BLaER1 treated with 17β-estradiol and CSF1 and Interleukin-3, amounts not matched to agents 10 nM and 100 nM (cell line): ENCODE data around the gene KCNAB1.

Source experiments
- H3K27ac ChIP-seq, 11 experiments: shearing (Covaris generic); formaldehyde crosslinking; 2 replicates each; pipeline ENCODE4 v1.8.1; 2022
- H3K27me3 ChIP-seq, 11 experiments: shearing (Covaris generic); formaldehyde crosslinking; 2 replicates each; pipeline ENCODE4 v1.8.1; 2022
- H3K36me3 ChIP-seq, 11 experiments: shearing (Covaris generic); formaldehyde crosslinking; 2 replicates each; pipeline ENCODE4 v1.8.1; 2022
- H3K4me1 ChIP-seq, 10 experiments: shearing (Covaris generic); formaldehyde crosslinking; 2 replicates each; pipeline ENCODE4 v1.8.1; 2022
- H3K4me2 ChIP-seq, 11 experiments: shearing (Covaris generic); formaldehyde crosslinking; 2 replicates each; pipeline ENCODE4 v1.8.1; 2022
- H3K4me3 ChIP-seq, 10 experiments: shearing (Covaris generic); formaldehyde crosslinking; 2 replicates each; pipeline ENCODE4 v1.8.1; 2022
- H3K9ac ChIP-seq, 11 experiments: shearing (Covaris generic); formaldehyde crosslinking; 2 replicates each; pipeline ENCODE4 v1.8.1; 2022
- H3K9me3 ChIP-seq, 11 experiments: shearing (Covaris generic); formaldehyde crosslinking; replicated peaks in 1 of 11; 2 replicates each; pipeline ENCODE4 v1.8.1; 2022
- H4K20me1 ChIP-seq, 11 experiments: shearing (Covaris generic); formaldehyde crosslinking; 2 replicates each; pipeline ENCODE4 v1.8.1; 2022
- Cebpa-rat ChIP-seq, 11 experiments: shearing (Covaris generic); IDR thresholded peaks; 2 replicates each; pipeline ENCODE4 v1.8.1; 2022

KCNAB1 gene

GRCh38 chr3:156535798-156536197 is 415.4 kb downstream of the KCNAB1 start:
- Histone ChIP-seq H3K9me3 (no peaks in the 10 kb centered on the region), H3K27ac (no peak overlapping the region), H3K4me1 (peaks cover 0 to 7% (median 0%) of the 10 kb centered on the region in 10 experiments; a peak in 1 of 20 replicates), H3K27me3 (no peaks in the 10 kb centered on the region), H3K4me3 (no peak overlapping the region), H3K36me3 (peaks cover 10 to 29% (median 20%) of the 10 kb centered on the region in 11 experiments; a peak in 18 of 22 replicates), H3K4me2 (peak overlapping the region in 1 of 11 experiments; percentile 13; a peak in 1 of 22 replicates), H3K9ac (no peak overlapping the region), H4K20me1 (peaks cover 0 to 6% (median 0%) of the 10 kb centered on the region in 11 experiments; a peak in 4 of 22 replicates)
- no peak for TF ChIP-seq Cebpa-rat (IDR thresholded peaks at IDR 0.05)

GRCh38 chr3:156536524-156537316 is 416.3 kb downstream of the KCNAB1 start:
- H3K4me3 ChIP-seq = no peak overlapping the region
- H3K4me1 ChIP-seq = peaks cover 0 to 7% (median 0%) of the 10 kb centered on the region in 10 experiments; a peak in 1 of 20 replicates
- H3K4me2 ChIP-seq = no peak overlapping the region
- no peaks in the 10 kb centered on the region for H3K9me3 ChIP-seq
- no peak overlapping the region for H3K9ac ChIP-seq
- H3K36me3 ChIP-seq = peaks cover 16 to 38% (median 27%) of the 10 kb centered on the region in 11 experiments; a peak in 21 of 22 replicates
- no peaks in the 10 kb centered on the region for H3K27me3 ChIP-seq
- TF ChIP-seq Cebpa-rat (IDR thresholded peaks at IDR 0.05) = no peak
- H3K27ac ChIP-seq = no peak overlapping the region
- peaks cover 0 to 6% (median 0%) of the 10 kb centered on the region in 11 experiments; a peak in 5 of 22 replicates for H4K20me1 ChIP-seq

- H3K4me3 ChIP-seq = no peak overlapping the region
- no peaks in the 10 kb centered on the region for H3K27me3 ChIP-seq
- H3K36me3 ChIP-seq = peaks cover 39 to 61% (median 50%) of the 10 kb centered on the region in 11 experiments
- peaks cover 0 to 13% (median 0%) of the 10 kb centered on the region in 10 experiments; a peak in 3 of 20 replicates for H3K4me1 ChIP-seq
- no peak overlapping the region for H3K27ac ChIP-seq
- no peak for TF ChIP-seq Cebpa-rat (IDR thresholded peaks at IDR 0.05)
- H3K9ac ChIP-seq = no peak overlapping the region
- peaks cover 0 to 11% (median 3%) of the 10 kb centered on the region in 11 experiments; a peak in 4 of 22 replicates for H4K20me1 ChIP-seq
- no peaks in the 10 kb centered on the region for H3K9me3 ChIP-seq
- H3K4me2 ChIP-seq = no peak overlapping the region
Observed at GRCh38 chr3:156539051-156539450, 418.7 kb downstream of the KCNAB1 start.

GRCh38 chr3:156539802-156540201 is 419.4 kb downstream of the KCNAB1 start:
- H3K9ac ChIP-seq = no peak overlapping the region
- H3K36me3 ChIP-seq = peaks cover 47 to 69% (median 58%) of the 10 kb centered on the region in 11 experiments
- no peaks in the 10 kb centered on the region for H3K9me3 ChIP-seq
- H3K27ac ChIP-seq = no peak overlapping the region
- no peak for TF ChIP-seq Cebpa-rat (IDR thresholded peaks at IDR 0.05)
- no peak overlapping the region for H3K4me3 ChIP-seq
- H3K27me3 ChIP-seq = no peaks in the 10 kb centered on the region
- H4K20me1 ChIP-seq = peaks cover 0 to 18% (median 7%) of the 10 kb centered on the region in 11 experiments; a peak in 8 of 22 replicates
- no peak overlapping the region for H3K4me2 ChIP-seq
- H3K4me1 ChIP-seq = peaks cover 0 to 20% (median 0%) of the 10 kb centered on the region in 10 experiments; a peak in 3 of 20 replicates

- H4K20me1 ChIP-seq = peaks cover 0 to 44% (median 22%) of the 10 kb centered on the region in 11 experiments; a peak in 12 of 22 replicates
- H3K4me1 ChIP-seq = peaks cover 0 to 13% (median 0%) of the 10 kb centered on the region in 10 experiments; a peak in 2 of 20 replicates
- no peak overlapping the region for H3K4me3 ChIP-seq
- peak overlapping the region in 1 of 11 experiments; percentile 7; a peak in 1 of 22 replicates for H3K9ac ChIP-seq
- H3K4me2 ChIP-seq = peak overlapping the region in 1 of 11 experiments; percentile 26; a peak in 1 of 22 replicates
- H3K27me3 ChIP-seq = no peaks in the 10 kb centered on the region
- H3K27ac ChIP-seq = peak overlapping the region in 1 of 11 experiments; percentile 6; a peak in 1 of 22 replicates
- no peaks in the 10 kb centered on the region for H3K9me3 ChIP-seq
- H3K36me3 ChIP-seq = peaks cover 72 to 94% (median 82%) of the 10 kb centered on the region in 11 experiments
- no peak for TF ChIP-seq Cebpa-rat (IDR thresholded peaks at IDR 0.05)
Observed at GRCh38 chr3:156542101-156543042, 422.0 kb downstream of the KCNAB1 start.

GRCh38 chr3:156543043-156543555 is 422.7 kb downstream of the KCNAB1 start:
- no peak overlapping the region for H3K4me2 ChIP-seq
- H3K4me3 ChIP-seq = no peak overlapping the region
- H3K36me3 ChIP-seq = peaks cover 80 to 97% (median 89%) of the 10 kb centered on the region in 11 experiments
- H3K27me3 ChIP-seq = no peaks in the 10 kb centered on the region
- H3K9ac ChIP-seq = peak overlapping the region in 1 of 11 experiments; percentile 7; a peak in 1 of 22 replicates
- H3K9me3 ChIP-seq = no peaks in the 10 kb centered on the region
- no peak overlapping the region for H3K27ac ChIP-seq
- H4K20me1 ChIP-seq = peaks cover 0 to 51% (median 26%) of the 10 kb centered on the region in 11 experiments; a peak in 12 of 22 replicates
- H3K4me1 ChIP-seq = peaks cover 0 to 13% (median 0%) of the 10 kb centered on the region in 10 experiments; a peak in 2 of 20 replicates
- TF ChIP-seq Cebpa-rat (IDR thresholded peaks at IDR 0.05) = no peak

GRCh38 chr3:156547637-156548036 is 427.3 kb downstream of the KCNAB1 start:
- peaks cover 98 to 100% (median 100%) of the 10 kb centered on the region in 11 experiments for H3K36me3 ChIP-seq
- peaks cover 0 to 92% (median 51%) of the 10 kb centered on the region in 11 experiments; a peak in 15 of 22 replicates for H4K20me1 ChIP-seq
- no peak for TF ChIP-seq Cebpa-rat (IDR thresholded peaks at IDR 0.05)
- no peaks in the 10 kb centered on the region for H3K27me3 ChIP-seq
- H3K4me1 ChIP-seq = peaks cover 4 to 33% (median 10%) of the 10 kb centered on the region in 10 experiments; a peak in 14 of 20 replicates
- H3K9ac ChIP-seq = no peak overlapping the region
- H3K4me2 ChIP-seq = no peak overlapping the region
- no peak overlapping the region for H3K4me3 ChIP-seq
- H3K27ac ChIP-seq = no peak overlapping the region
- H3K9me3 ChIP-seq = no peaks in the 10 kb centered on the region

GRCh38 chr3:156548041-156548687 is 427.8 kb downstream of the KCNAB1 start:
- H3K4me3 ChIP-seq = no peak overlapping the region
- no peak for TF ChIP-seq Cebpa-rat (IDR thresholded peaks at IDR 0.05)
- H4K20me1 ChIP-seq = peaks cover 0 to 96% (median 49%) of the 10 kb centered on the region in 11 experiments; a peak in 15 of 22 replicates
- peaks cover 9 to 38% (median 15%) of the 10 kb centered on the region in 10 experiments; a peak in 19 of 20 replicates for H3K4me1 ChIP-seq
- H3K27ac ChIP-seq = no peak overlapping the region
- no peaks in the 10 kb centered on the region for H3K9me3 ChIP-seq
- H3K36me3 ChIP-seq = peaks cover 97 to 100% (median 100%) of the 10 kb centered on the region in 11 experiments
- H3K9ac ChIP-seq = no peak overlapping the region
- H3K4me2 ChIP-seq = no peak overlapping the region
- H3K27me3 ChIP-seq = no peaks in the 10 kb centered on the region
